Measurements from ENCODE around the gene SPINT3.

The SPINT3 gene

DNA sequence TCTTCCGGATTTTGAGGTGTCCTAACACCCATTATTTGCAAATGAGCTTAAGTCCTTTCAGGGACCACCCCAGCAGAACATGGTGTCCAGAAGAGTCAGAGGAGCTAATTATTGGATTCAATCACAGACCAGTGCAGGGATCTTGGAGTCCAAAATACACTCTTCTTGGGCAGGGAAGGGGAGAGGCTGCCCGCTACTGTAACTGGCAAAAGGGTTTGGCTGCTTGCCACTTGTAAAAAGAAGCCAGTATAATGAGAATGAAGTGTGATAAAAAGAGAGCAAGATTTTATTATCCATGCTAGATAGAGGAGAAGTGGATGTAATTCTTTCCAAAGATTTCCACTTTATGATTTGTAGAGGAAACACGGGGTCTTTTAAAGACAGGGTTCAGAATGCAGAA is 19.3 kb downstream of the SPINT3 start:
- Histone ChIP-seq H2AK5ac (ENCODE audit: low read length, severe bottlenecking) (no peak overlapping the region), H2BK5ac (ENCODE audit: low read depth, low read length, poor library complexity, severe bottlenecking) (no peak overlapping the region), H3K4me3 (ENCODE audit: insufficient read depth in 1 of 2, low read depth in 1 of 2, low read length in 2 of 2) (no peak overlapping the region), H3K4ac (ENCODE audit: low read depth in 1 of 2, low read length in 2 of 2) (no peak overlapping the region), H3K14ac (ENCODE audit: low read length in 2 of 2) (no peak overlapping the region), H3K36me3 (ENCODE audit: control insufficient read depth in 1 of 2, insufficient read depth in 2 of 2, low read depth in 1 of 2, low read length in 2 of 2) (no peaks in the 10 kb centered on the region), H3K4me1 (ENCODE audit: control insufficient read depth, insufficient read depth, low read depth, low read length) (no peaks in the 10 kb centered on the region), H2BK12ac (ENCODE audit: low read length in 2 of 2) (no peak overlapping the region), H3K23ac (ENCODE audit: low read length in 2 of 2) (no peak overlapping the region), H3K27ac (ENCODE audit: low read length, poor library complexity, severe bottlenecking) (no peak overlapping the region), H4K91ac (ENCODE audit: low read length) (no peak overlapping the region), H4K8ac (ENCODE audit: low read length) (no peak overlapping the region), H2AFZ (ENCODE audit: low read depth, low read length) (no peak overlapping the region), H3K9me3 (ENCODE audit: control insufficient read depth, low read length) (no peaks in the 10 kb centered on the region), H2BK120ac (ENCODE audit: low read depth, low read length) (no peak overlapping the region), H3K9ac (ENCODE audit: low read length) (no peak overlapping the region), H2BK15ac (ENCODE audit: low read depth, poor library complexity, severe bottlenecking) (no peak overlapping the region), H3K18ac (ENCODE audit: low read depth in 1 of 2, low read length in 2 of 2) (no peak overlapping the region), H3K4me2 (ENCODE audit: low read length, poor library complexity, severe bottlenecking) (no peak overlapping the region), H3K27me3 (ENCODE audit: control insufficient read depth in 1 of 2, insufficient read depth in 1 of 2, low read length in 2 of 2) (peaks cover 0 to 45% of the 10 kb centered on the region in 2 experiments), H3K79me1 (replicated peaks; ENCODE audit: low read length, poor library complexity, severe bottlenecking) (no peaks in the 10 kb centered on the region)
- 82% methylated on average over 3 of the region's 3 CpGs for WGBS
- no peak for DNase-seq

DNA sequence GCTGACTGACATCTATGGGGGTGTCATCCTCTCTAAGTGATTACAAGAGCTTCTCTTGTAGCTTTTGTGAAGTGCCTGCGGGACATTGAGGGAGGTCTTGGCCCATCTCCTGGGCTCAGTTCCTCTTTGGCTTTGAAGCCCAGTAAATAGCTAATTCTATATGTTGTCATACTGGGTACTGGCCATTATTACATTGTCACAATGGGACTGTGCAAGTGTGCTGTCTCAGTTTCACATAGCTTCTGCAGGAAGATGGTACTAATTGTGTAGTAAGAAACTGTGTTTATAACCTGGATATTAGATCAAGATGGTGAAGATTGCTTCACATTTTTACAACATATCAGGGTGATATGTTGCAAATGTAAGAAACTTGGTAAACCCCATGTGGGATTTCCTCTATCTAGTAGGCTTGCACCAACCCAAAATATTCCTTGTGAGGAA is 19.9 kb downstream of the SPINT3 start:
- 86% methylated on average over 1 of the region's 1 CpG for WGBS
- H3K79me1 ChIP-seq (replicated peaks; ENCODE audit: low read length, poor library complexity, severe bottlenecking), result no peaks in the 10 kb centered on the region

DNA sequence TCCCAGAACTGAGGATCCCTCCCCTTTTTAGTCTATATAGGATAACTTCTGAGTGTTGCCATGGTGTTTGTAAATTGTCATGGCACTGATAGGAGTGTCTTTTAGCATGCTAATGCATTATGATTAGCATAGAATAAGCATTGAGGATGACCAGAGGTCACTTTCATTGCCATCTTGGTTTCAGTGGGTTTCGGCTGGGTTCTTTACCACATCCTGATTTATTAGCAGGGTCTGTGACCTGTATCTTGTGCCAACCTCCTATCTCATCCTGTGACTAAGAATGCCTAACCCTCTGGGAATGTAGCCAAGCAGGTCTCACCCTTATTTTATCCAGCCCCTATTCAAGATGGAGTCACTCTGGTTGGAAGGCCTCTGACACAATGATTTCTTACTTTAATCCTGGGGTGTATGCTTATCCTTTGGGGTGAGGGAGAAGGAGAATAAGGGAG is 26.3 kb downstream of the SPINT3 start:
- H3K9me3 ChIP-seq (ENCODE audit: control insufficient read depth, low read length), result no peaks in the 10 kb centered on the region
- H2BK12ac ChIP-seq (ENCODE audit: low read length in 2 of 2), result no peak overlapping the region
- no peak overlapping the region for H3K4me3 ChIP-seq (ENCODE audit: insufficient read depth in 1 of 2, low read depth in 1 of 2, low read length in 2 of 2)
- no peak overlapping the region for H3K23ac ChIP-seq (ENCODE audit: low read length in 2 of 2)
- DNase-seq, result no peak
- no peak overlapping the region for H4K91ac ChIP-seq (ENCODE audit: low read length)
- H2BK120ac ChIP-seq (ENCODE audit: low read depth, low read length), result no peak overlapping the region
- no peak overlapping the region for H3K4ac ChIP-seq (ENCODE audit: low read depth in 1 of 2, low read length in 2 of 2)
- no peak overlapping the region for H3K9ac ChIP-seq (ENCODE audit: low read length)
- peaks cover 26% of the 10 kb centered on the region in 2 experiments for H3K27me3 ChIP-seq (ENCODE audit: control insufficient read depth in 1 of 2, insufficient read depth in 1 of 2, low read length in 2 of 2)
- H3K79me1 ChIP-seq (replicated peaks; ENCODE audit: low read length, poor library complexity, severe bottlenecking), result no peaks in the 10 kb centered on the region
- H3K18ac ChIP-seq (ENCODE audit: low read depth in 1 of 2, low read length in 2 of 2), result no peak overlapping the region
- H3K27ac ChIP-seq (ENCODE audit: low read length, poor library complexity, severe bottlenecking), result no peak overlapping the region
- no peak overlapping the region for H3K4me2 ChIP-seq (ENCODE audit: low read length, poor library complexity, severe bottlenecking)
- no peak overlapping the region for H4K8ac ChIP-seq (ENCODE audit: low read length)
- H3K4me1 ChIP-seq (ENCODE audit: control insufficient read depth, insufficient read depth, low read depth, low read length), result no peaks in the 10 kb centered on the region
- no peak overlapping the region for H2BK5ac ChIP-seq (ENCODE audit: low read depth, low read length, poor library complexity, severe bottlenecking)
- H2BK15ac ChIP-seq (ENCODE audit: low read depth, poor library complexity, severe bottlenecking), result no peak overlapping the region
- H2AFZ ChIP-seq (ENCODE audit: low read depth, low read length), result no peak overlapping the region
- WGBS, result 59% methylated on average over 1 of the region's 1 CpG
- no peaks in the 10 kb centered on the region for H3K36me3 ChIP-seq (ENCODE audit: control insufficient read depth in 1 of 2, insufficient read depth in 2 of 2, low read depth in 1 of 2, low read length in 2 of 2)
- no peak overlapping the region for H3K14ac ChIP-seq (ENCODE audit: low read length in 2 of 2)
- no peak overlapping the region for H2AK5ac ChIP-seq (ENCODE audit: low read length, severe bottlenecking)

More for the DNA sequence above, 19.9 kb downstream of the SPINT3 start:
- Histone ChIP-seq H3K27me3 (ENCODE audit: control insufficient read depth in 1 of 2, insufficient read depth in 1 of 2, low read length in 2 of 2) (peaks cover 0 to 39% of the 10 kb centered on the region in 2 experiments), H2AFZ (ENCODE audit: low read depth, low read length) (no peak overlapping the region), H2BK5ac (ENCODE audit: low read depth, low read length, poor library complexity, severe bottlenecking) (no peak overlapping the region), H3K4me3 (ENCODE audit: insufficient read depth in 1 of 2, low read depth in 1 of 2, low read length in 2 of 2) (no peak overlapping the region), H2AK5ac (ENCODE audit: low read length, severe bottlenecking) (no peak overlapping the region), H4K8ac (ENCODE audit: low read length) (no peak overlapping the region), H3K4me2 (ENCODE audit: low read length, poor library complexity, severe bottlenecking) (no peak overlapping the region), H2BK12ac (ENCODE audit: low read length in 2 of 2) (no peak overlapping the region), H3K9me3 (ENCODE audit: control insufficient read depth, low read length) (no peaks in the 10 kb centered on the region), H2BK120ac (ENCODE audit: low read depth, low read length) (no peak overlapping the region), H3K4ac (ENCODE audit: low read depth in 1 of 2, low read length in 2 of 2) (no peak overlapping the region), H3K14ac (ENCODE audit: low read length in 2 of 2) (no peak overlapping the region), H4K91ac (ENCODE audit: low read length) (no peak overlapping the region), H3K23ac (ENCODE audit: low read length in 2 of 2) (no peak overlapping the region), H3K27ac (ENCODE audit: low read length, poor library complexity, severe bottlenecking) (no peak overlapping the region), H2BK15ac (ENCODE audit: low read depth, poor library complexity, severe bottlenecking) (no peak overlapping the region), H3K36me3 (ENCODE audit: control insufficient read depth in 1 of 2, insufficient read depth in 2 of 2, low read depth in 1 of 2, low read length in 2 of 2) (no peaks in the 10 kb centered on the region), H3K9ac (ENCODE audit: low read length) (no peak overlapping the region), H3K18ac (ENCODE audit: low read depth in 1 of 2, low read length in 2 of 2) (no peak overlapping the region), H3K4me1 (ENCODE audit: control insufficient read depth, insufficient read depth, low read depth, low read length) (no peaks in the 10 kb centered on the region)
- no peak for DNase-seq

DNA sequence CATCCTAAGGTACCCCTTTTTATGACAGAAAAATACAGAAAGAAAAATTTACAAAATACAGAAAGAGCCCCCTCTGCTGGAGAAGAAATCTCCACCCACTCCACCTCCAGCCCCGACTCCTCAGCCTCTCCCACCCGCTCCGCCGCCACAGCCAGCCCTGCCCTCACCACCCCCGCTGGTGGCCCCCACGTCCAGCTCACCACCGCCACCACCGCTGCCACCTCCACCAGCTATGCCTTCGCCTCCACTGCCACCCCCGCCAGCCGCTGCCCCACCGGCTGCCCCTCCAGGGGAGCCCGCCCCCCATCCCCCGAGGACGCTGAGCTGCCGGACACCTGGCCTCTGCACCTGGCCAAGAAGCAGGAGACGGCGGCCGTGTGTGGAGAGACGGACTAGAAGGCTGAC is 28.2 kb downstream of the SPINT3 start:
- no peak for DNase-seq
- WGBS, result 42% methylated on average over 20 of the region's 20 CpGs
- Histone ChIP-seq H4K91ac (ENCODE audit: low read length) (no peak overlapping the region), H2BK120ac (ENCODE audit: low read depth, low read length) (no peak overlapping the region), H3K79me1 (replicated peaks; ENCODE audit: low read length, poor library complexity, severe bottlenecking) (no peaks in the 10 kb centered on the region), H2BK12ac (ENCODE audit: low read length in 2 of 2) (no peak overlapping the region), H3K23ac (ENCODE audit: low read length in 2 of 2) (no peak overlapping the region), H2BK15ac (ENCODE audit: low read depth, poor library complexity, severe bottlenecking) (no peak overlapping the region), H3K36me3 (ENCODE audit: control insufficient read depth in 1 of 2, insufficient read depth in 2 of 2, low read depth in 1 of 2, low read length in 2 of 2) (no peaks in the 10 kb centered on the region), H2AFZ (ENCODE audit: low read depth, low read length) (no peak overlapping the region), H4K8ac (ENCODE audit: low read length) (no peak overlapping the region), H3K9ac (ENCODE audit: low read length) (no peak overlapping the region), H2AK5ac (ENCODE audit: low read length, severe bottlenecking) (no peak overlapping the region), H3K4me3 (ENCODE audit: insufficient read depth in 1 of 2, low read depth in 1 of 2, low read length in 2 of 2) (no peak overlapping the region), H2BK5ac (ENCODE audit: low read depth, low read length, poor library complexity, severe bottlenecking) (no peak overlapping the region), H3K14ac (ENCODE audit: low read length in 2 of 2) (no peak overlapping the region), H3K27me3 (ENCODE audit: control insufficient read depth in 1 of 2, insufficient read depth in 1 of 2, low read length in 2 of 2) (peaks cover 26 to 32% of the 10 kb centered on the region in 2 experiments), H3K9me3 (ENCODE audit: control insufficient read depth, low read length) (no peaks in the 10 kb centered on the region), H3K18ac (ENCODE audit: low read depth in 1 of 2, low read length in 2 of 2) (no peak overlapping the region), H3K4ac (ENCODE audit: low read depth in 1 of 2, low read length in 2 of 2) (no peak overlapping the region), H3K4me1 (ENCODE audit: control insufficient read depth, insufficient read depth, low read depth, low read length) (no peaks in the 10 kb centered on the region), H3K27ac (ENCODE audit: low read length, poor library complexity, severe bottlenecking) (no peak overlapping the region), H3K4me2 (ENCODE audit: low read length, poor library complexity, severe bottlenecking) (no peak overlapping the region)
